BLaER1 (cell line): ENCODE data around the gene DNTT.
A peak's percentile ranks its signal among the peaks of the same experiment; 100 is the strongest.

Experiments used
- H3K27ac ChIP-seq: shearing (Covaris generic); formaldehyde crosslinking; 2 replicates; pipeline ENCODE4 v1.8.1; 2022
- H3K27me3 ChIP-seq: shearing (Covaris generic); formaldehyde crosslinking; 2 replicates; pipeline ENCODE4 v1.8.1; 2022
- H3K36me3 ChIP-seq: shearing (Covaris generic); formaldehyde crosslinking; 2 replicates; pipeline ENCODE4 v1.8.1; 2022
- H3K4me1 ChIP-seq: shearing (Covaris generic); formaldehyde crosslinking; 2 replicates; pipeline ENCODE4 v1.8.1; 2022
- H3K4me2 ChIP-seq: shearing (Covaris generic); formaldehyde crosslinking; 2 replicates; pipeline ENCODE4 v1.8.1; 2022
- H3K4me3 ChIP-seq: shearing (Covaris generic); formaldehyde crosslinking; 2 replicates; pipeline ENCODE4 v1.8.1; 2022
- H3K9ac ChIP-seq: shearing (Covaris generic); formaldehyde crosslinking; 2 replicates; pipeline ENCODE4 v1.8.1; 2022
- H3K9me3 ChIP-seq: shearing (Covaris generic); formaldehyde crosslinking; 2 replicates; pipeline ENCODE4 v1.8.1; 2022
- H4K20me1 ChIP-seq: shearing (Covaris generic); formaldehyde crosslinking; 2 replicates; pipeline ENCODE4 v1.8.1; 2022
- Cebpa-rat ChIP-seq: shearing (Covaris generic); IDR thresholded peaks from 2 replicates; pipeline ENCODE4 v1.8.1; 2022

DNTT gene

DNA sequence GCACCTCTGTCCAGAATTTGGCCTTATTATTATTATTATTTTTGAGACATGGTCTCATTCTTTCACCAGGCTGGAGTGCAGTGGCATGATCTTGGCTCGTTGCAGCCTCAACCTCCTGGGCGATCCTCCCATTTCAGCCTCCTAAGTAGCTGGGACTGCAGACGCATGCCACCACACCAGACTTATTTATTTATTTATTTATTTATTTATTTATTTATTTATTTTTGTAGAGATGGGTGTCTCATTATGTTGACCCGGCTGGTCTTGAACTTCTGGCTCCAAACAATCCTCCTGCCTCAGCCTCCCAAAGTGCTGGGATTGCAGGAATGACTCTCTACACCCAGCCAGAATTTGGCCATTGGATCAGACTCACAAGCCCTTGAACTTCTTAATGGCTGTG is 39.3 kb upstream of the DNTT start:
- Histone ChIP-seq H3K4me2 (peak overlapping the region; percentile 95), H3K4me1 (peaks cover 70% of the 10 kb centered on the region), H3K9me3 (no peaks in the 10 kb centered on the region), H3K9ac (no peak overlapping the region), H3K36me3 (peaks cover 69% of the 10 kb centered on the region), H3K27ac (no peak overlapping the region), H4K20me1 (peaks cover 87% of the 10 kb centered on the region), H3K27me3 (no peaks in the 10 kb centered on the region), H3K4me3 (no peak overlapping the region)
- TF ChIP-seq Cebpa-rat, result no peak

DNA sequence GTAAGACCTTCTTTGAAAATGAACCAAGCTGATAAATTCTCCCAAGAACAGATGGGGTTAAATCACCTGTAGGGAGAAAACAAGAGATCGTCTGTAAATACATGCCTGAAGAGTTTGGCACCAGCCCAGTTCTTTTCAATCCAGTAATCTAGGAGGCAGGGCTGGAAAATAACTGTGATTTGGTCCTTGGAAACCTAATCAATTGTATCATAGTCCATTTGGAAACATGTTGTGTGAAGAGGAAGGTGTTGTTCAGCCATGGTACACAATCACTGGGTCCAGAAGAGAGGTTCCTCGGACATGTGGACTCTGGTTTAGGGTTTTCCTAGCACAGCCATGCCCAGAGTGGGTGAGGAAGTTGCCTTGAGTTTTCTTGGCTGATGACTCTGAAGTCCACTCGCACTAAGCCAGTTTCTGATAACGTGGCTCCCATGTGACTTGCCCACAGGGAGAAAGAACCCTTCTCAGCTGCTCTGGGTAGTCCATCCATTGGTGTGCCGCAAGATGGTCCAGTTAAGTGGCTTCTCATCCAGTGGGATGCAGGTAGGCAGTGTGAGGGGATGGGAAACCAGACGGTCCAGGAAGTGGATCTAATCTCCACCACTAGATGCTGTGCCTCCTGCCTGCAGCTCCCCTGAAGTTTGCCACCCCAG is 38.0 kb upstream of the DNTT start:
- Histone ChIP-seq H3K4me2 (peak overlapping the region; percentile 95), H3K9me3 (no peaks in the 10 kb centered on the region), H3K9ac (no peak overlapping the region), H3K4me1 (peaks cover 68% of the 10 kb centered on the region), H4K20me1 (peaks cover 74% of the 10 kb centered on the region), H3K27me3 (no peaks in the 10 kb centered on the region), H3K27ac (no peak overlapping the region), H3K4me3 (peak overlapping the region; percentile 72), H3K36me3 (peaks cover 62% of the 10 kb centered on the region)
- no peak for TF ChIP-seq Cebpa-rat

DNA sequence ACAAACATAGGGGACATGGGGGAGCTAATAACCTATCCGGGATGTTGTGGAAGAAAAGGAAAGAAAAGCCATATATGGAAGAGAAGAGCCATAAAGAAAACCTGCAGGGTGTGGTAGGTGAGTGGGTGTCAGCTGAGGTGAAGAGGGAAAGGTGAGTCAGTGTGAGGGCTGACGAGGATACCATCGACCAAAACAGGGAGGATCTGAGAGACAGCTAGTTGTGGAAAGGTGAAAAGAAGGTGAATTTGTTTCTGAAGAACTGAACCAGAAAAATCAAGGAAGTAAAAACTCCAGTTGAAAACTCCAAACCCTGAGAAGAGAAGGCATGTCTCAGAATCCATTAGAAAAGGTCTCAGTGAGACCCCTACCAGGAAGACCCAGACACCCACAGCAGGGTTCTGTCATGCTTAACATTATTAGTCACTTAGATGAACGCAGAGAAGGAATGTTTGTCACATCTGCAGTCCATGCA is 37.0 kb upstream of the DNTT start:
- Histone ChIP-seq H3K36me3 (peaks cover 56% of the 10 kb centered on the region), H4K20me1 (peaks cover 64% of the 10 kb centered on the region), H3K27me3 (no peaks in the 10 kb centered on the region), H3K4me1 (peaks cover 72% of the 10 kb centered on the region), H3K27ac (no peak overlapping the region), H3K4me3 (peak overlapping the region; percentile 72), H3K9ac (no peak overlapping the region), H3K4me2 (peak overlapping the region; percentile 95), H3K9me3 (no peaks in the 10 kb centered on the region)
- TF ChIP-seq Cebpa-rat, result no peak

DNA sequence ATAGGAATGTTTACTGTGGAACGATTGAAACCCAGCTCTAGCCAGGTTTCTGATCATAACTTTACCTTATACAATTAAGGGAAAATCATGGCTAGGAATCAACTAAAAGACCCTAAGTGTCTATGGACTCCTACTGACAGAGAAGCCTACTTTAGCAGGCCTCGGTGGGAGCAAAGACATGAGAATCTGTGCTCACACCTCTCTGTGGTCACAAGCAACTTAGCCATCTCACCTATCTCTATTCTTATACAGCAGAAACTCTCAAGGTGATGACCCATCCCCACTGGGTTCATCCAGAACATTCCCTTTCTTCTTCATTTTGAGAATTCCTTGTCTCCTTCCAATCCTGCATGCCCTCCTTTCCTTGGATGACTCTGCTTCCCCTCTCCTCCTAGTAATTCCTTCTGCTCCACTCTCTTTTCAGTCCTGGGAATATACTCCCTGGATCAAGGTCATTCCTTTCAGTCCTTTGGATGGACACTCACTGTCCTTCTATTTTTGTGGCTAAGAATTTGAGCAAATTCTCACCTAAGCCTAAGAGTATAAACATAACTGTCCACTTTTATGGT is 35.8 kb upstream of the DNTT start:
- TF ChIP-seq Cebpa-rat, result no peak
- H3K27ac ChIP-seq, result 0 out of 2 replicates have a peak overlapping the region, but pooled peaks have one; percentile 83
- no peaks in the 10 kb centered on the region for H3K27me3 ChIP-seq
- H3K4me3 ChIP-seq, result peak overlapping the region; percentile 72
- H3K4me2 ChIP-seq, result peak overlapping the region; percentile 95
- no peaks in the 10 kb centered on the region for H3K9me3 ChIP-seq
- H3K9ac ChIP-seq, result peak overlapping the region; percentile 85
- peaks cover 52% of the 10 kb centered on the region for H4K20me1 ChIP-seq
- peaks cover 72% of the 10 kb centered on the region for H3K4me1 ChIP-seq
- peaks cover 45% of the 10 kb centered on the region for H3K36me3 ChIP-seq

DNA sequence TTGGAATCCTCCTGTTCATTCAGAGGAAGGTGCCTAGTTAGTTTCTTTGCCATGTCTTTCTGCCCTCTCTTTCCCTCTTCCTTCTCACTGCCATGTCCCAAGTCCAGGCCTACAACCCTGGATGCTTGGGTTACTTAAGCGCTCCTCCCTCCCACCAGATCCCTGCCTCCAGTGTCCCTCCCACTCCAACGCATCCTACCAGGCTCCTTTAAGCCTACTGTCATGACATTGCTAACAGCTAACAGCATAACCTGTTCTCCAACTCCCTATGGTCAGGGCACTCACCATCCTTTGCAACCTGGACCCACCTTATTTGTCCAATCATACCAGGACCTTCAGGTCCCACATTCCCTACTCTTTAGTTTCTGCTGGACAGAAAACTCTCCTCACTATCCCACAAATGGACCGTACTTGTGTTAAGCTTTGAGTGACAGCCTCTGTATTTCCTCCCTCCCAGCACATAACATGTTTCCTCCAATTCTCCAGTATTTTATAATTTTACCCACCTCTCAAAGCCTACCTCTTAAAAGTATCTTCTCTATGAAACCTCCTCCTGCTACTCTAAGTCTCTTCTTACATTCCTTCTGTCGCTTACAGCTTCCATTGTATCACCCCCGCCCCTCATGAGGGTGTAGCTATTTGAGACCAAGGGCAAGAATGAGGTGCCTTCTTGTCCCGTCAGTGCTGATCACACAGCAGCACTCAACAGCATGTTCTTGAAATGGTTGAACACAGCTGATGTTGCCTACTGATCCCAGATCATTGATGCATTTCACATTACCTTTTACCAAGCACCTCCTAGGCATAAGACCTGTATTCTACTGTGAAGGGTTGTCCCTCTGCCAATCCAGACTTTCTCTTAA is 34.6 kb upstream of the DNTT start:
- peak overlapping the region; percentile 83 for H3K27ac ChIP-seq
- peak overlapping the region; percentile 85 for H3K9ac ChIP-seq
- peak overlapping the region; percentile 72 for H3K4me3 ChIP-seq

DNA sequence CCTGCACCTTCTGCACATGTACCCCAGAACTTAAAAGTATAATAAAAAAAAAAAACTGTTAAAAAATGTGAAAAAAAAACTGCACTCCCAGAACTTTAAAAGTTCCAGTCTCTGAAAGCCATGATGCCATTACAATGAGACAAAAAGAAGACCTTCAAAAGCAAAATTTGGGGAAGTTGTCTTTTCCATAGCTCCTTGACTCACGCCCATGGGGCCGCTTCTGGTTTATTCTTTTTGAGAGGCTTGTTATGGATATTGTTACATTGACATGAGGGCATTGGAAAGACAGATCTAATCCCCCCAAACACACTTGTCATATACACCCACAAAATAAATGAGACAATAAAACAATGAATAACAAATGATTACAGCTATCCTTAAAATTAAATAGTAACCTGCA is 33.7 kb upstream of the DNTT start:
- Histone ChIP-seq H3K4me2 (peak overlapping the region; percentile 95), H4K20me1 (peaks cover 31% of the 10 kb centered on the region), H3K9me3 (no peaks in the 10 kb centered on the region), H3K27ac (peak overlapping the region; percentile 83), H3K4me1 (peaks cover 66% of the 10 kb centered on the region), H3K4me3 (peak overlapping the region; percentile 72), H3K27me3 (no peaks in the 10 kb centered on the region), H3K9ac (peak overlapping the region; percentile 85), H3K36me3 (peaks cover 26% of the 10 kb centered on the region)
- TF ChIP-seq Cebpa-rat, result no peak

More for the DNA sequence above, 34.6 kb upstream of the DNTT start:
- no peak for TF ChIP-seq Cebpa-rat
- Histone ChIP-seq H4K20me1 (peaks cover 40% of the 10 kb centered on the region), H3K36me3 (peaks cover 35% of the 10 kb centered on the region), H3K9me3 (no peaks in the 10 kb centered on the region), H3K27me3 (no peaks in the 10 kb centered on the region), H3K4me2 (peak overlapping the region; percentile 95), H3K4me1 (peaks cover 72% of the 10 kb centered on the region)

DNA sequence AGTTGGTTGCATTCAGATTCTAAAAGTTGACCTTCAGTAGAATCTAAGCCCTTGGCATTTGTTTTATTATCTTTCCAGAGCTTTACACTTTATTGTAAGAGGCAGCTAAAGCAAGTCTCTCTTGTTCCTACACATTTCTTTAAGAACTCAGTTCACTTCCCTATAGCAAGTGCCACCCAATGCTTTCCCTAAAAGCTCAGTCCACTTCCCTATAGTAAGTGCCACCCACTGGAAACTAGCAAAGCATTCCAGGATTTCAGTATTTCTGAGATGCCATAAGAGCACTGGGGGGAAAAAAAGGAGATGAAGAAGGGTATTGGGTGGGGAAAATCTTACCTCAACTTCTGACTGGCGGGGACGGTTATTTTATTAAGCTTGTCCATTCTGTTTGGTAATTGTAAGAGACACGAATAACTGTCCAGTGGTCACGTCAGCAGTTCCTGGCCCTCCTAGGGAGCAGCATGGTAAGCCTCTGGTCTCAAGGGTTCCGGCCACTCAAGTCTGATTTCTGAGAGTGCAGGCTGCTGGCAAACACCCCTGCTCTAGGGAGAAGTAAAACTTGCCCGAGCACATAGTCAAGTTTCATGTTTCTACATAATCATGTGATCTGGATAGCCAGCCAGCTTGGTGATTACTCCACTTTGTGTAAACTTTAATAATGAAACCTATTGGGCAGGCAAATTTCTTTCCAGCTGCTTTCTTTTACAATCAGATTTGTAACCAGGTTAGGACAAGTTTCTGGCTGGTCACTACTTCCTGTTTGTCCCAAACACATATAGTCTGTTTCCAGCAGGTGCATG is 33.0 kb upstream of the DNTT start, which contains the start of gene BLNK:
BLNK (minus strand) TSS at position 554 of the 800 bp plus-strand sequence; CDS start at position 383, 171 bp downstream.
- Histone ChIP-seq H3K36me3 (peaks cover 20% of the 10 kb centered on the region), H3K27ac (peak within 1 kb of the TSS; percentile 83), H3K4me2 (peak within 1 kb of the TSS; percentile 95), H3K9me3 (0 out of 2 replicates have a peak, but pooled peaks cover 4% of the 10 kb centered on the region), H3K9ac (peak within 1 kb of the TSS; percentile 85), H3K4me1 (peaks cover 66% of the 10 kb centered on the region), H3K27me3 (no peaks in the 10 kb centered on the region), H3K4me3 (peak within 1 kb of the TSS; percentile 72), H4K20me1 (peaks cover 24% of the 10 kb centered on the region)
- TF ChIP-seq Cebpa-rat, result no peak

DNA sequence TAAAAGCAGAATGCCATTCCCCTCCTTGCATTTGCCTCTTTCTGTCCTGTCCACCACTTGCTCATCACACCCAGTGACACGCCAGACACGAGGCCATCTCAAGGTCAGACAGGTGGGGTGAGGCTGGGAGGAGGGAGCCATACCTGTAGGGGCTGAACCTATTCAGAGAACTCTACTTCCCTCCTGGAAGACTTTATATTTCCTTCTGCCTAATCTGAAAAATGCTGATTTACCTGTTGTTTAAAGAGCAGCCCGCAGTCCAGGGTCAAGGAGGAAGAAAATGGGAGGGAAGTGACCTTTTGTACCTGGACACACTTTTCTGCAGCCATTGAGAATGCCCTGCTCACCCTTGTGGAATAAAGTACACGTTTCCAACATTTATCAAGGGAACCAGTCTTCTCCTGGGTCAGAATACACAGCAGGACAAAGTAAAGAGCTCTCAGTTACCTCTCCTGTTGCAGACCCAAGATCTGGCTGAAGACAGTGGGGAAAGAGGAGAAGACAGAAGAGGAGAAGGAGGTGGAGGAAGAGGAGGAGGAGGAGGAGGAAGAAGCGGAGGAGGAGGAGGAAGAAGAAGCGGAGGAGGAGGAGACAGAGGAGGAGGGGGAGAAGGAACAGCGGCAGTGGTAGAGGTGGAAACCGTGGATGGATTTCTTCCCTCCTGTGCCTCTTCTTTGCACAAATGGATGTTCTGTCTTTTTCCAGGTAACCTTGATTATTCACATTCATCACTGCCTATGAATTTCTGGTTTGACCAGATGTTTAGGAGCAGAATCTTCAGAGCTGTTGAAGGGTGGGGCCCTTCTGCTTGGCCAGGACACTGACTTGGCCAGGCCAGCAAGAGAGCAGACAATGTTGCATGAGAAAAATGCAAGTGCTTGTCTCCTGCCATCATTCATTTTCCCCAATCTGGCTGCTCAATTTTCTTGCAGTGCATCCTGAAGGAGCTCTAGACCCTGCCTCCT is 31.6 kb upstream of the DNTT start:
- H3K9me3 ChIP-seq, result peaks cover 11% of the 10 kb centered on the region; the same call in 1 of the 2 replicates
- H3K36me3 ChIP-seq, result 0 out of 2 replicates have a peak, but pooled peaks cover 7% of the 10 kb centered on the region
- peak overlapping the region; percentile 85 for H3K9ac ChIP-seq
- H4K20me1 ChIP-seq, result peaks cover 10% of the 10 kb centered on the region; the same call in 1 of the 2 replicates
- TF ChIP-seq Cebpa-rat, result no peak
- H3K27ac ChIP-seq, result peak overlapping the region; percentile 83
- no peaks in the 10 kb centered on the region for H3K27me3 ChIP-seq
- H3K4me1 ChIP-seq, result peaks cover 60% of the 10 kb centered on the region
- peak overlapping the region; percentile 95 for H3K4me2 ChIP-seq
- H3K4me3 ChIP-seq, result peak overlapping the region; percentile 72
